B cell (primary cell): ENCODE measurements around the gene HOPX. TPM values are rescaled to one million over a fixed set of nuclear protein-coding genes. Genes with fewer than 3 reads are reported as not detected.
"Not testable (repeated sequence)": the region's sequence is repeated elsewhere in the genome, so short reads cannot be mapped to it uniquely, and the experiment has no call there.

Experiments used
- ATAC-seq: fragments of 200-7000 bp; cut with Tn5 transposase; one replicate; pipeline ENCODE4 v1.10.0; 2021; ENCODE audit warnings: low read depth, mild to moderate bottlenecking, moderate number of reproducible peaks, moderate library complexity
- CTCF ChIA-PET: fragments of 350-600 bp; sonication (Branson Sonifier 250); formaldehyde crosslinking; loops from one replicate; lab custom pipeline; 2021; ENCODE audit warnings: antibody characterized with exemption, inconsistent platforms; lab: Charles Lee
- POLR2A ChIA-PET: fragments of 350-600 bp; sonication (Branson Sonifier 250); formaldehyde crosslinking; loops from one replicate; lab custom pipeline; 2021; ENCODE audit warnings: antibody characterized with exemption; lab: Charles Lee
- DNase-seq: peaks from one replicate; pipeline ENCODE4 v3.0.0; 2013
- H2AFZ ChIP-seq: 2 replicates; pipeline ENCODE4 v1.6.1; 2012; ENCODE audit warnings: mild to moderate bottlenecking, low read depth, low read length; ENCODE audit not compliant: insufficient read depth, poor library complexity, severe bottlenecking
- H3K27ac ChIP-seq, 2 donors: 1 replicate in 1 of 2; 2 replicates in 1 of 2; pipeline ENCODE4 v1.5.1; 2012 to 2013; ENCODE audit warnings: low read length in 2 of 2, mild to moderate bottlenecking in 2 of 2, moderate library complexity in 1 of 2
- H3K27me3 ChIP-seq, 4 experiments: fragments of 200-600 bp in 1 of 4; sonication (generic) in 1 of 4; replicated peaks in 1 of 4; 1 replicate in 2 of 4; 2 replicates in 2 of 4; pipeline versions ENCODE4 v1.6.1 to v1.7.0; 2013 to 2016; ENCODE audit warnings: low read length in 3 of 4, mild to moderate bottlenecking in 2 of 4, mixed read lengths in 1 of 4, moderate library complexity in 1 of 4; ENCODE audit not compliant: insufficient read depth in 4 of 4, control insufficient read depth in 3 of 4; ENCODE audit errors: control extremely low read depth in 1 of 4
- H3K36me3 ChIP-seq, 2 experiments: replicated peaks in 1 of 2; 1 replicate in 1 of 2; 2 replicates in 1 of 2; pipeline versions ENCODE4 v1.6.1 to v1.7.1; 2013; ENCODE audit warnings: low read length in 1 of 2; ENCODE audit not compliant: insufficient read depth in 2 of 2, control insufficient read depth in 1 of 2; ENCODE audit errors: control extremely low read depth in 1 of 2, extremely low read depth in 1 of 2
- H3K4me1 ChIP-seq, 2 donors: fragments of 200-600 bp in 1 of 2; sonication (generic) in 1 of 2; 1 replicate in 1 of 2; 2 replicates in 1 of 2; pipeline versions ENCODE4 v1.5.1 to v1.6.1; 2013 to 2017; ENCODE audit warnings: low read length in 2 of 2; ENCODE audit not compliant: control insufficient read depth in 2 of 2, insufficient read depth in 2 of 2
- H3K4me2 ChIP-seq: replicated peaks from 2 replicates; pipeline ENCODE3; 2012; ENCODE audit warnings: mild to moderate bottlenecking, low read depth, low read length; ENCODE audit not compliant: poor library complexity, severe bottlenecking
- H3K4me3 ChIP-seq, 5 experiments: fragments of 200-600 bp in 1 of 5; sonication (generic) in 1 of 5; 1 replicate in 3 of 5; 2 replicates in 2 of 5; pipeline versions ENCODE4 v1.5.1 to v1.7.0; 2011 to 2016; ENCODE audit warnings: low read length in 4 of 5, mild to moderate bottlenecking in 4 of 5, low read depth in 2 of 5, control low read depth in 1 of 5, moderate library complexity in 1 of 5; ENCODE audit not compliant: insufficient read depth in 1 of 5; ENCODE audit errors: control extremely low read depth in 1 of 5, extremely low read depth in 1 of 5
- H3K79me2 ChIP-seq: fragments of 200-600 bp; sonication (generic); one replicate; pipeline ENCODE4 v1.6.0; 2016; ENCODE audit warnings: low read length; ENCODE audit not compliant: control insufficient read depth, insufficient read depth
- H3K9ac ChIP-seq: fragments of 200-600 bp; sonication (generic); 2 replicates; pipeline ENCODE4 v1.6.1; 2017; ENCODE audit warnings: mild to moderate bottlenecking, low read length, moderate library complexity
- H3K9me3 ChIP-seq, 3 donors: one replicate each; pipeline versions ENCODE4 v1.6.1 to v1.7.1; 2013; ENCODE audit warnings: low read length in 2 of 3; ENCODE audit not compliant: control insufficient read depth in 2 of 3, insufficient read depth in 1 of 3; ENCODE audit errors: control extremely low read depth in 1 of 3
- H4K20me1 ChIP-seq: 2 replicates; pipeline ENCODE4 v1.6.0; 2012; ENCODE audit warnings: mild to moderate bottlenecking, low read length; ENCODE audit not compliant: insufficient read depth, control insufficient read depth, poor library complexity, severe bottlenecking
- H3K27ac Mint-ChIP-seq: one replicate; pipeline ENCODE4 v1.8.0; 2021; ENCODE audit warnings: mixed read lengths
- H3K27me3 Mint-ChIP-seq: one replicate; pipeline ENCODE4 v1.8.0; 2021; ENCODE audit warnings: mixed read lengths
- H3K4me1 Mint-ChIP-seq: one replicate; pipeline ENCODE4 v1.8.0; 2021; ENCODE audit warnings: mixed read lengths
- H3K4me3 Mint-ChIP-seq: one replicate; pipeline ENCODE4 v1.8.0; 2021; ENCODE audit warnings: mixed read lengths
- H3K9me3 Mint-ChIP-seq: one replicate; pipeline ENCODE4 v1.8.0; 2022; ENCODE audit warnings: mixed read lengths; ENCODE audit not compliant: insufficient read depth
- EZH2 ChIP-seq: IDR thresholded peaks from 2 replicates; pipeline ENCODE4 v1.6.1; 2012; ENCODE audit warnings: borderline replicate concordance, low read depth, mild to moderate bottlenecking, moderate library complexity, low read length; ENCODE audit not compliant: insufficient read depth, poor library complexity, severe bottlenecking
- WGBS: methylation state at CpG from one replicate; pipeline ENCODE4 v1.1.5; 2013; ENCODE audit warnings: missing lambda C conversion rate; ENCODE audit not compliant: insufficient coverage; 5-methylcytosine and 5-hydroxymethylcytosine counted together
- intact Hi-C: fragments of 100-400 bp; cut with micrococcal nuclease; formaldehyde crosslinking; loops from one replicate; pipeline ENCODE4 v1.10.0; 2022
- polyA plus RNA-seq: library from polyadenylated mRNA; depleted of rRNA; stranded (reverse); fragments of >200 nt; gene quantifications from 2 replicates; pipeline ENCODE4 v1.2.3, GENCODE V29; 2012
- total RNA-seq, 2 donors: library from RNA; stranded (reverse); fragments of 120-200 nt in 1 of 2; gene quantifications; 1 replicate in 1 of 2; 2 replicates in 1 of 2; pipeline versions ENCODE4 v1.2.3 to v1.2.4, GENCODE V29; 2013 to 2022
- TF ChIP-seq, protein P1 (sequence below): fragments of 200-600 bp; IDR thresholded peaks from one replicate; pipeline ENCODE4 v1.8.0; 2022; ENCODE audit warnings: antibody characterized with exemption, mild to moderate bottlenecking

Gene HOPX
- total and polyA plus RNA-seq, 2 donors (not counting 1 experiment from before 2014, with no cell fraction given): 7.4 to 29.2 TPM

GRCh38 chr4:56612282-56612681, 68.8 kb downstream of the HOPX start:
- Mint-ChIP-seq H3K4me3 (no peak overlapping the region), H3K4me1 (no peaks in the 10 kb centered on the region), H3K27me3 (peaks cover 20% of the 10 kb centered on the region), H3K9me3 (peaks cover 2% of the 10 kb centered on the region), H3K27ac (no peak overlapping the region)
- ATAC-seq: no peak
- TF ChIP-seq EZH2: no peak
- TF ChIP-seq, protein P1, sequence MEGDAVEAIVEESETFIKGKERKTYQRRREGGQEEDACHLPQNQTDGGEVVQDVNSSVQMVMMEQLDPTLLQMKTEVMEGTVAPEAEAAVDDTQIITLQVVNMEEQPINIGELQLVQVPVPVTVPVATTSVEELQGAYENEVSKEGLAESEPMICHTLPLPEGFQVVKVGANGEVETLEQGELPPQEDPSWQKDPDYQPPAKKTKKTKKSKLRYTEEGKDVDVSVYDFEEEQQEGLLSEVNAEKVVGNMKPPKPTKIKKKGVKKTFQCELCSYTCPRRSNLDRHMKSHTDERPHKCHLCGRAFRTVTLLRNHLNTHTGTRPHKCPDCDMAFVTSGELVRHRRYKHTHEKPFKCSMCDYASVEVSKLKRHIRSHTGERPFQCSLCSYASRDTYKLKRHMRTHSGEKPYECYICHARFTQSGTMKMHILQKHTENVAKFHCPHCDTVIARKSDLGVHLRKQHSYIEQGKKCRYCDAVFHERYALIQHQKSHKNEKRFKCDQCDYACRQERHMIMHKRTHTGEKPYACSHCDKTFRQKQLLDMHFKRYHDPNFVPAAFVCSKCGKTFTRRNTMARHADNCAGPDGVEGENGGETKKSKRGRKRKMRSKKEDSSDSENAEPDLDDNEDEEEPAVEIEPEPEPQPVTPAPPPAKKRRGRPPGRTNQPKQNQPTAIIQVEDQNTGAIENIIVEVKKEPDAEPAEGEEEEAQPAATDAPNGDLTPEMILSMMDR: no peak
- no peaks in the 10 kb centered on the region for H3K79me2 ChIP-seq
- H3K27me3 ChIP-seq: peaks cover 0 to 2% (median 0%) of the 10 kb centered on the region in 4 experiments
- no peak for DNase-seq
- H4K20me1 ChIP-seq: no peaks in the 10 kb centered on the region
- no peaks in the 10 kb centered on the region for H3K4me1 ChIP-seq
- H3K4me2 ChIP-seq: no peak overlapping the region
- no peaks in the 10 kb centered on the region for H3K36me3 ChIP-seq
- H3K9ac ChIP-seq: no peak overlapping the region
- H3K4me3 ChIP-seq: no peak overlapping the region
- POLR2A ChIA-PET: no interaction called here
- CTCF ChIA-PET: no interaction called here
- no peak overlapping the region for H3K27ac ChIP-seq
- H3K9me3 ChIP-seq: peaks cover 0 to 4% (median 0%) of the 10 kb centered on the region in 3 donors
- no peak overlapping the region for H2AFZ ChIP-seq
- intact Hi-C loops: no loop called here
- 44% methylated on average over 5 of the region's 11 CpGs for WGBS

- POLR2A ChIA-PET: no interaction called here
- H3K36me3 ChIP-seq: no peaks in the 10 kb centered on the region
- no peaks in the 10 kb centered on the region for H4K20me1 ChIP-seq
- DNase-seq: no peak
- H3K27ac ChIP-seq: no peak overlapping the region
- peaks cover 0 to 4% (median 0%) of the 10 kb centered on the region in 3 donors for H3K9me3 ChIP-seq
- H3K4me1 Mint-ChIP-seq: no peaks in the 10 kb centered on the region
- 94% methylated on average over 2 of the region's 2 CpGs for WGBS
- H3K9ac ChIP-seq: no peak overlapping the region
- CTCF ChIA-PET: no interaction called here
- H3K4me1 ChIP-seq: no peaks in the 10 kb centered on the region
- no peak for TF ChIP-seq EZH2
- TF ChIP-seq, protein P1: no peak
- H3K4me3 Mint-ChIP-seq: no peak overlapping the region
- intact Hi-C loops: no loop called here
- H3K27ac Mint-ChIP-seq: no peak overlapping the region
- H3K4me2 ChIP-seq: no peak overlapping the region
- peaks cover 20% of the 10 kb centered on the region for H3K27me3 Mint-ChIP-seq
- H3K27me3 ChIP-seq: peaks cover 0 to 2% (median 0%) of the 10 kb centered on the region in 4 experiments
- H3K79me2 ChIP-seq: no peaks in the 10 kb centered on the region
- no peak overlapping the region for H2AFZ ChIP-seq
- peaks cover 2% of the 10 kb centered on the region for H3K9me3 Mint-ChIP-seq
- no peak for ATAC-seq
- H3K4me3 ChIP-seq: no peak overlapping the region
These were observed 69.6 kb downstream of the HOPX start for GRCh38 chr4:56611501-56611900.

DNA sequence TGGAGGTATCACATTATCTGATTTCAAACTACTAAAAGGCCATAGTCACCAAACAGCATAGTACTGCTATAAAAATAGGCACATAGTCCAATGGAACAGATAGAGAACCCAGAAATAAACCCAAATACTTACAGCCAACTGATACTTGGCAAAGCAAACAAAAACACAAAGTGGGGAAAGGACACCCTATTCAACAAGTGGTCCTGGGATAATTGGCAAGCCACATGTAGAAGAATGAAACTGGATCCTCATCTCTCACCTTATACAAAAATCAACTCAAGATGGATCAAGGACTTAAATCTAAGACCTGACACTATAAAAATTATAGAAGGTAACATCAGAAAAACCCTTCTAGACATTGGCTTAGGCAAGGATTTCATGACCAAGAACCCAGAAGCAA, 70.9 kb downstream of the HOPX start:
- H3K4me3 ChIP-seq, H3K4me3 Mint-ChIP-seq, H2AFZ ChIP-seq, H3K4me2 ChIP-seq, H3K9me3 ChIP-seq, CTCF ChIA-PET, H3K79me2 ChIP-seq, H3K4me1 Mint-ChIP-seq, H3K36me3 ChIP-seq, intact Hi-C loops, ATAC-seq, H3K27ac ChIP-seq, DNase-seq, POLR2A ChIA-PET, H3K4me1 ChIP-seq, H3K27ac Mint-ChIP-seq, H3K9me3 Mint-ChIP-seq, H3K9ac ChIP-seq, H4K20me1 ChIP-seq, H3K27me3 ChIP-seq: not testable (repeated sequence)
- H3K27me3 Mint-ChIP-seq: peaks cover 21% of the 10 kb centered on the region
